ENCODE data around the gene ADRM1. TPM values are rescaled to one million over a fixed set of nuclear protein-coding genes. Genes with fewer than 3 reads are reported as not detected.
A peak's percentile ranks its signal among the peaks of the same experiment; 100 is the strongest.

Gene ADRM1
- total RNA-seq, 4 donors from 2014 or later, result 84.7 to 155 (median 146) TPM

DNA sequence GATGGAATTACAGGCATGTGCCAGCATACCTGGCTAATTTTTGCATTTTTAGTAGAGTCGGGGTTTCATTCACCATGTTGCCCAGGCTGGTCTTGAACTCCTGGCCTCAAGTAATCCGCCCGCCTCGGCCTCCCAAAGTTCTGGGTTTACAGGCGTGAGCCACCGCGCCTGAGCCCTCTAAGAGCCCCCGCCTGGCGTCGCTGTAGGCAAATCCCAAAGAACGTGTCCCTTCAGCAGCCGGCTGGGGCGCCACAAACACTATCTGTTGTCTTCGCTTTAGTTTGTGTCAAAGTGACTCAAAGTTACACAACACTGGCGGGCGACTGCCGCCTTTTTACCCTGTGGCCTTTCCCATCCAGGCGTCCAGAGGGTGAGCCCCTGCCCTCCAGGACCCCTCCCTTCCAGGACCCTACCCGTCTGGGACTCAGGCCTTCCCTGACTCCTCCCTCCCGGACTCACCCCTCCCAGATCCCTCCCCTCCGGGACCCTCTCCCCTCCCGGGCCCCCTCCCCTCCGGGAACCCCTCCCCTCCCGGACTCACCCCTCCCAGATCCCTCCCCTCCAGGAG, 940 bp upstream of the ADRM1 start:
- 2% methylated on average over 23 of the region's 24 CpGs for WGBS
- H3K27ac ChIP-seq, result peak overlapping the region; percentile 98
- H3K4me1 ChIP-seq, result peaks cover 38% of the 10 kb centered on the region
- no peaks in the 10 kb centered on the region for H3K9me3 ChIP-seq
- peaks cover 17% of the 10 kb centered on the region for H3K36me3 ChIP-seq
- peak; percentile 97 to 98 for DNase-seq (ENCODE audit: low spot score in 2 of 2)
- TF ChIP-seq, protein P1, sequence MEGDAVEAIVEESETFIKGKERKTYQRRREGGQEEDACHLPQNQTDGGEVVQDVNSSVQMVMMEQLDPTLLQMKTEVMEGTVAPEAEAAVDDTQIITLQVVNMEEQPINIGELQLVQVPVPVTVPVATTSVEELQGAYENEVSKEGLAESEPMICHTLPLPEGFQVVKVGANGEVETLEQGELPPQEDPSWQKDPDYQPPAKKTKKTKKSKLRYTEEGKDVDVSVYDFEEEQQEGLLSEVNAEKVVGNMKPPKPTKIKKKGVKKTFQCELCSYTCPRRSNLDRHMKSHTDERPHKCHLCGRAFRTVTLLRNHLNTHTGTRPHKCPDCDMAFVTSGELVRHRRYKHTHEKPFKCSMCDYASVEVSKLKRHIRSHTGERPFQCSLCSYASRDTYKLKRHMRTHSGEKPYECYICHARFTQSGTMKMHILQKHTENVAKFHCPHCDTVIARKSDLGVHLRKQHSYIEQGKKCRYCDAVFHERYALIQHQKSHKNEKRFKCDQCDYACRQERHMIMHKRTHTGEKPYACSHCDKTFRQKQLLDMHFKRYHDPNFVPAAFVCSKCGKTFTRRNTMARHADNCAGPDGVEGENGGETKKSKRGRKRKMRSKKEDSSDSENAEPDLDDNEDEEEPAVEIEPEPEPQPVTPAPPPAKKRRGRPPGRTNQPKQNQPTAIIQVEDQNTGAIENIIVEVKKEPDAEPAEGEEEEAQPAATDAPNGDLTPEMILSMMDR (IDR thresholded peaks at IDR 0.05), result peak; percentile 85 to 95
- TF ChIP-seq POLR2AphosphoS5 (IDR thresholded peaks at IDR 0.05), result peak in 2 of 3 donors; percentile 71 to 76
- no peak for TF ChIP-seq EP300 (IDR thresholded peaks at IDR 0.05)
- peak in 1 of 2 donors; percentile 23 for TF ChIP-seq POLR2A (IDR thresholded peaks at IDR 0.05)
- no peaks in the 10 kb centered on the region for H3K27me3 ChIP-seq
- H3K4me3 ChIP-seq, result peak overlapping the region; percentile 96

DNA sequence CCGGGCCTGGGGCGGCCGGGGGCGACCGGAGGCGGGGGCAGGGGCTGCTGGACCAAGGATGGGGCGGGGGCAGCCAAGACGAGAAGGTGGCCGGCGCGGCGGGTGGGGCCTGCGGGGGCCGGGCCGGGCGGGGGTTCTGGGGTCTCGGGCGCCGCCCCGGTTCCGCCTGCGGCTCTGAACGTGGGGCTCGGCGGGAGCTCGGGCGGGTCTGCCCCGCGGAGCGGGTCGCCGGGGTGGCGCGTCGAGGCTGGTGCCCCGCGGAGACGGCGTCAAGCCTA, 204 bp downstream of the ADRM1 start:
- H3K4me3 ChIP-seq, result peak overlapping the region; percentile 96
- peak overlapping the region; percentile 98 for H3K27ac ChIP-seq
- whole genome bisulfite sequencing, result 0% methylated on average over 1 of the region's 39 CpGs
- H3K4me1 ChIP-seq, result peaks cover 49% of the 10 kb centered on the region
- no peak for DNase-seq (ENCODE audit: low spot score in 2 of 2)
- no peak for TF ChIP-seq POLR2A (IDR thresholded peaks at IDR 0.05)
- TF ChIP-seq POLR2AphosphoS5 (IDR thresholded peaks at IDR 0.05), result no peak
- TF ChIP-seq, protein P1 (IDR thresholded peaks at IDR 0.05), result no peak
- H3K36me3 ChIP-seq, result peaks cover 23% of the 10 kb centered on the region
- H3K27me3 ChIP-seq, result no peaks in the 10 kb centered on the region
- H3K9me3 ChIP-seq, result no peaks in the 10 kb centered on the region

DNA sequence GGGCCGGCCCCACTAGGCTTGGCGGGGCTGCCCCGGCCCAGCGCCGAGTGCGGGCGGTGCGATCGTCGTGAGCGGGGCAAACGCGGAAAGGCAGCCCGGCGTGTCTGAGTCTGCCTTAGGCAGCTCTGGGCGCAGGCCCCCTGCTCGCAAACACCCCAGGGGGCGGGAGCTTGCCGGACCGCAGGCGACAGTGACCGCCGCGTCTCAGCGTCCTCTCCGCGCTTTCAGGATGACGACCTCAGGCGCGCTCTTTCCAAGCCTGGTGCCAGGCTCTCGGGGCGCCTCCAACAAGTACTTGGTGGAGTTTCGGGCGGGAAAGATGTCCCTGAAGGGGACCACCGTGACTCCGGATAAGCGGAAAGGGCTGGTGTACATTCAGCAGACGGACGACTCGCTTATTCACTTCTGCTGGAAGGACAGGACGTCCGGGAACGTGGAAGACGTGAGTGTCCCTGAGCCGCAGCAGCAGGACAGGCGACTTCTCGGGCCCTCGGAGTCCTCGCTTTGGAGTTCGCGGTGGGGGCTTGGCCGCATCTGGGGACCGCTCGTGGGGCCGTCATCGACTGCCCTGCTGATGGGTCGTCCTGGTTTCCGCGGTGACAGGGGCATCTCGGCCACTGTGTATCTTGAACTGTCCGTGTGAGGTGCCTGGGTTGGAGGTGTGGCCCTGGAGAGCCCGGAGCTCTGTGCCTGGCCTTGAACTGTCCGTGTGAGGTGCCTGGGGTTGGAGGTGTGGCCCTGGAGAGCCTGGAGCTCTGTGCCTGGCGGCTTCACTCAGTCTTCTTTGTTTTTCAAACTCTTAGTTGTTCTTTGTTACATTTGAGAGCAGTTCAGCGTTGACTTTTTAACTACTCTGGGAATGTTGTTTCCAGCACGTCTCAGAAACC, 786 bp downstream of the ADRM1 start:
- Histone ChIP-seq H3K9me3 (no peaks in the 10 kb centered on the region), H3K4me3 (peak overlapping the region; percentile 96), H3K27ac (peak overlapping the region; percentile 98), H3K36me3 (peaks cover 27% of the 10 kb centered on the region), H3K4me1 (peaks cover 55% of the 10 kb centered on the region), H3K27me3 (no peaks in the 10 kb centered on the region)
- TF ChIP-seq, protein P1 (IDR thresholded peaks at IDR 0.05), result no peak
- no peak for TF ChIP-seq POLR2AphosphoS5 (IDR thresholded peaks at IDR 0.05)
- WGBS, result 2% methylated on average over 31 of the region's 66 CpGs
- no peak for DNase-seq (ENCODE audit: low spot score in 2 of 2)

DNA sequence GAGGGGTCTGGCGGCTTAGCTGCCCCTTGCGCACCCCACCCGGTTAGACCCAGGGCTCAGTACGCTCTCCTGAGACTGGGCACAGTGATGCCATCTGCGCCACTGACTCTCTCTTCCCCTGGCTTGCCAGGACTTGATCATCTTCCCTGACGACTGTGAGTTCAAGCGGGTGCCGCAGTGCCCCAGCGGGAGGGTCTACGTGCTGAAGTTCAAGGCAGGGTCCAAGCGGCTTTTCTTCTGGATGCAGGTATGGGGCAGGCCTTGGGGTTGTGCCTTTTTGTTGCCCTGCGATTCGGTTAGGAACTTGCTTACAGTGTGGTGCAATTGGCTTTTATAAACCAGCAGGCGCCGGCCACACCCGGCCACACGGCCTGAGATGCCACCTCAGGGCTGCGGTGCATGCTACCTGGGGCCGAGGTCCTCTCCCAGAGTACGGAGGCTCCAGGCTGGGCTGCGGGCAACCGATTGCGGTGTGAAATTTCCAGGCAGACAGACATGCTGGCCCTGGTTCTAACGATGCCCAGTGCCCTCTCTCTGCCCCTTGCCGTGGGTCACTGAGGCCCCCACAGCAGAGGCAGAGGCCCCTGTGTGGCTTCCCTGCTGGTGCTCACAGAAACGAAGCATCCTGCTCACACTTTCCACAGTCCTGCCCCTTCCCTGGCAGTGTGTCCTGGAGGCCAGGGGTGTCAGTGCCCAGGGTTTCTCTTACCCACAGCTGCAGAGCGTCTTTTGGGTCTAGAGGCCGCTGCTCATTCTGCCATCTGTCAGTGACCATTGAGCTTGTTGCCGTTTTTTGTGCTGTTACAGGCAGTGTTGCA, 1.7 kb downstream of the ADRM1 start:
- Histone ChIP-seq H3K4me1 (peaks cover 55% of the 10 kb centered on the region), H3K27ac (peak overlapping the region; percentile 98), H3K4me3 (peak overlapping the region; percentile 96), H3K27me3 (no peaks in the 10 kb centered on the region), H3K36me3 (peaks cover 28% of the 10 kb centered on the region), H3K9me3 (no peaks in the 10 kb centered on the region)
- TF ChIP-seq EP300 (IDR thresholded peaks at IDR 0.05), result no peak
- TF ChIP-seq, protein P1 (IDR thresholded peaks at IDR 0.05), result no peak
- TF ChIP-seq POLR2AphosphoS5 (IDR thresholded peaks at IDR 0.05), result no peak
- no peak for TF ChIP-seq POLR2A (IDR thresholded peaks at IDR 0.05)
- WGBS, result 54% methylated on average over 9 of the region's 29 CpGs
- no peak for DNase-seq (ENCODE audit: low spot score in 2 of 2)
